Esophagus squamous epithelium (tissue), 5 donors: Measurements from ENCODE around the gene WDCP. TPM values are rescaled to one million over a fixed set of nuclear protein-coding genes. Genes with fewer than 3 reads are reported as not detected.

Source experiments
- DNase-seq: peaks from one replicate; lab custom pipeline; 2025; lab: John Stamatoyannopoulos, UW
- H3K27ac ChIP-seq, 4 donors: fragments of 200-600 bp; sonication (generic); one replicate each; pipeline ENCODE4 v1.5.1; 2016 to 2019; ENCODE audit warnings: mild to moderate bottlenecking in 1 of 4
- H3K27me3 ChIP-seq, 4 donors: fragments of 200-600 bp; sonication (generic); 1 replicate in 3 of 4; 2 replicates in 1 of 4; pipeline versions ENCODE4 v1.5.1 to v1.6.0; 2017 to 2021; ENCODE audit warnings: antibody characterized with exemption in 1 of 4
- H3K36me3 ChIP-seq, 3 donors: fragments of 200-600 bp; sonication (generic); one replicate each; pipeline ENCODE4 v1.5.1; 2016 to 2019
- H3K4me1 ChIP-seq, 3 donors: fragments of 200-600 bp; sonication (generic); one replicate each; pipeline ENCODE4 v1.5.1; 2017 to 2019
- H3K4me3 ChIP-seq, 4 donors: fragments of 200-600 bp; sonication (generic); 1 replicate in 3 of 4; 2 replicates in 1 of 4; pipeline ENCODE4 v1.5.1; 2016 to 2019; ENCODE audit warnings: mild to moderate bottlenecking in 2 of 4, moderate library complexity in 1 of 4
- H3K9me3 ChIP-seq, 3 donors: fragments of 200-600 bp; sonication (generic); one replicate each; pipeline ENCODE4 v1.5.1; 2016 to 2019
- POLR2A ChIP-seq, 4 donors: fragments of 450-650 bp; IDR thresholded peaks; one replicate each; pipeline ENCODE4 v1.6.1; 2017; ENCODE audit warnings: antibody characterized with exemption in 4 of 4, mild to moderate bottlenecking in 4 of 4, moderate library complexity in 3 of 4
- WGBS, 2 donors: methylation state at CpG; one replicate each; pipeline ENCODE4 v1.1.5; 2018; 5-methylcytosine and 5-hydroxymethylcytosine counted together
- intact Hi-C: fragments of 100-400 bp; cut with DNase I; formaldehyde crosslinking; loops from one replicate; pipeline ENCODE4 v1.15.0; 2022
- total RNA-seq, 4 donors: library from RNA; depleted of rRNA; stranded (reverse); fragments of >200 nt; gene quantifications; one replicate each; pipeline ENCODE4 v1.1.0, GENCODE V29; 2016
- TF ChIP-seq, protein P1 (sequence below), 6 experiments: fragments of 450-650 bp in 4 of 6; fragments of 200-600 bp in 2 of 6; sonication (generic) in 2 of 6; IDR thresholded peaks; one replicate each; pipeline ENCODE4 v1.5.1; 2016 to 2019; ENCODE audit warnings: antibody characterized with exemption in 6 of 6, mild to moderate bottlenecking in 4 of 6, moderate library complexity in 4 of 6
- donor health status: DM: yes; HTN: yes; CAD: no.

Gene WDCP
- total RNA-seq, 4 donors from 2014 or later: 2.8 to 4.9 (median 4.0) TPM

DNA sequence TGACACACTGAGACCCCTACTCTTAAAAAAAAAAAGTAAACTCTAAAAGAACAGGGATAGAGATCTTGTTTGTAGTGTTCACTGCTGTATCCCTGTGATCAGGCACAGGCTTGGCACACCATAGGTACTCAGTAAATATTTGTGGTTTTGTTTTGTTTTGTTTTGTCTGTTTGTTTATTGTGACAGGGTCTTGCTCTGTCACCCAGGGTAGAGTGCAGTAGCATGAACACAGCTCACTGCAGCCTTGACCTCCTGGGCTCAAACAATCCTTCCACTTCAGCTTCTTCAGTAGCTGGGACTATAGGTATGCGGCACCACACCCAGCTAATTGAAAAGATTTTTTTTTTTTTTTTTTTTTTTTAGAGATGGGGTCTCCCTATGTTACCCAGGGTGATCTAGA, 5.8 kb upstream of the WDCP start:
- 89 to 100% methylated on average over 1 of the region's 1 CpG for WGBS, 2 donors
- Histone ChIP-seq H3K36me3 (no peaks in the 10 kb centered on the region), H3K9me3 (no peaks in the 10 kb centered on the region), H3K4me1 (peaks cover 0 to 25% (median 9%) of the 10 kb centered on the region in 3 donors), H3K27me3 (no peaks in the 10 kb centered on the region), H3K4me3 (no peak overlapping the region), H3K27ac (no peak overlapping the region)
- TF ChIP-seq, protein P1, sequence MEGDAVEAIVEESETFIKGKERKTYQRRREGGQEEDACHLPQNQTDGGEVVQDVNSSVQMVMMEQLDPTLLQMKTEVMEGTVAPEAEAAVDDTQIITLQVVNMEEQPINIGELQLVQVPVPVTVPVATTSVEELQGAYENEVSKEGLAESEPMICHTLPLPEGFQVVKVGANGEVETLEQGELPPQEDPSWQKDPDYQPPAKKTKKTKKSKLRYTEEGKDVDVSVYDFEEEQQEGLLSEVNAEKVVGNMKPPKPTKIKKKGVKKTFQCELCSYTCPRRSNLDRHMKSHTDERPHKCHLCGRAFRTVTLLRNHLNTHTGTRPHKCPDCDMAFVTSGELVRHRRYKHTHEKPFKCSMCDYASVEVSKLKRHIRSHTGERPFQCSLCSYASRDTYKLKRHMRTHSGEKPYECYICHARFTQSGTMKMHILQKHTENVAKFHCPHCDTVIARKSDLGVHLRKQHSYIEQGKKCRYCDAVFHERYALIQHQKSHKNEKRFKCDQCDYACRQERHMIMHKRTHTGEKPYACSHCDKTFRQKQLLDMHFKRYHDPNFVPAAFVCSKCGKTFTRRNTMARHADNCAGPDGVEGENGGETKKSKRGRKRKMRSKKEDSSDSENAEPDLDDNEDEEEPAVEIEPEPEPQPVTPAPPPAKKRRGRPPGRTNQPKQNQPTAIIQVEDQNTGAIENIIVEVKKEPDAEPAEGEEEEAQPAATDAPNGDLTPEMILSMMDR (IDR thresholded peaks at IDR 0.05): no peak
- TF ChIP-seq POLR2A (IDR thresholded peaks at IDR 0.05): no peak
- no peak for DNase-seq
- intact Hi-C loops: no loop called here

DNA sequence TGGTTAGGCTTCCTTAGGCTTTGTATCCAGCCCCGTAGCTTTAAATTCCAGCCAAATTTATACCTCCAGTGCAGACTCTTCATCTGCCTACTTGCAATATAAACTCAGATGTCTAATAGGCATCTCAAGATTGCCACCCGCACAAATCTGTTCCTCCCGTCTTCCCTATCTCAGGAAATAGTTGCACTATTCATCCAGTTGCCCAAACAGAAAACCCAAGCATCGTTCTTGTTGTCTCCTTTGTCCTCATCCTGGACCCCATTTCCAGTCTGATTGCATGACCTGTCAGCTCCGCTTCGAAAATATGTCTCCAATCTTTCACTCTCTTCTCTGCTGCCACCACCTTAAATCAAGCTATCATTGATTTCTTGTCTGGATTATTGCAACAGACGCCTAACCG, 4.6 kb upstream of the WDCP start:
- DNase-seq: no peak
- H3K36me3 ChIP-seq: no peaks in the 10 kb centered on the region
- H3K27ac ChIP-seq: no peak overlapping the region
- H3K4me1 ChIP-seq: peaks cover under 1 to 32% (median 11%) of the 10 kb centered on the region in 3 donors
- no peak overlapping the region for H3K4me3 ChIP-seq
- H3K9me3 ChIP-seq: no peaks in the 10 kb centered on the region
- H3K27me3 ChIP-seq: no peaks in the 10 kb centered on the region
- TF ChIP-seq POLR2A (IDR thresholded peaks at IDR 0.05): no peak
- TF ChIP-seq, protein P1 (IDR thresholded peaks at IDR 0.05): no peak
- 74 to 83% methylated on average over 8 of the region's 8 CpGs for WGBS, 2 donors
- intact Hi-C loops: no loop called here

DNA sequence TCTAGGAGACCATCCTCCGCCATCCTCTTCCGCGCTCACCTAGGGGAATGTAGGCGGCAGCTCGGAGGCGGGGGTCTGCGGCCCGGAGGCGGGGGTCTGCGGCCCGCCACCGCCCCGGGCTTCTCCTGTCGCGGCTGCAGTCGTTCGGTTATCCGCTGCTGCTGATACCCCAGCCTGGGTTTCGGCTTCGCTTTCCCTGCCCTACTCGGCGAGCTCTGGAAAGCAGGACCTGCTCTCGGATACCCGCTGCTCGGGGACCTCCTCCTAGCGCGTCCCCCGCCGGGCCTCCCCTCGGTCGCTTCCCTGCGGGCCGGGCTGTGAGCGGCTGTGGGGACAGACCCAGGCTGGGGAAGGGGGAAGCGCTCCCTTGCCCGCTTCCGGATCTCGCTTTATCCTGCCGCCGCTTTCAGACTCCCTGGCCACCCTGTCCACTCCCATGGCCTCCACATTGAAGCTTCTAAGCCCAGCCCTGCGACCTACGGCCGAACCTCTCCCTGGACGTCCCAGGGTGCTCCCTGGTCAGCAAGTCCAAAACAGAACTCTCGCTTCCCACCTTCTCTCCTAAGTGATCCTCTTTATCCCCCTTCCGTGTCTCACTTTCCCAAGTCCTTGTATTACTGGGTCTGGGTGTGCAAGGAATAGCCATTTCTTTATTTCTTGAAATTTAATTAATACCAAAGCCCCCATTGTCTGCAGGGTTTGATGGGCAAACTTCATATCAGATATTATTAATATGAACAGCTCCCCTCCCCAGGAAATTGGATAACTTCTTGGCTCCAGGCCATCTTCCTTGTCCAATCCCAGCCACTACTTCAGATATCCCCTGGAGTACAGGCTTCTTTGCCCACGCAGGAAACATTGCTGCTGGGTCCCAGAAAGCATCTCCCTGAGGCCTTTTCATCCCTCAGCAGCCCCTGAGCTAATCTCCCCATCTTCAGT, 3.1 kb upstream of the WDCP start:
- Histone ChIP-seq H3K36me3 (no peaks in the 10 kb centered on the region), H3K27ac (peak overlapping the region; percentile 59 to 79 (median 68))
- TF ChIP-seq, protein P1 (IDR thresholded peaks at IDR 0.05): no peak
- TF ChIP-seq POLR2A (IDR thresholded peaks at IDR 0.05): no peak

DNA sequence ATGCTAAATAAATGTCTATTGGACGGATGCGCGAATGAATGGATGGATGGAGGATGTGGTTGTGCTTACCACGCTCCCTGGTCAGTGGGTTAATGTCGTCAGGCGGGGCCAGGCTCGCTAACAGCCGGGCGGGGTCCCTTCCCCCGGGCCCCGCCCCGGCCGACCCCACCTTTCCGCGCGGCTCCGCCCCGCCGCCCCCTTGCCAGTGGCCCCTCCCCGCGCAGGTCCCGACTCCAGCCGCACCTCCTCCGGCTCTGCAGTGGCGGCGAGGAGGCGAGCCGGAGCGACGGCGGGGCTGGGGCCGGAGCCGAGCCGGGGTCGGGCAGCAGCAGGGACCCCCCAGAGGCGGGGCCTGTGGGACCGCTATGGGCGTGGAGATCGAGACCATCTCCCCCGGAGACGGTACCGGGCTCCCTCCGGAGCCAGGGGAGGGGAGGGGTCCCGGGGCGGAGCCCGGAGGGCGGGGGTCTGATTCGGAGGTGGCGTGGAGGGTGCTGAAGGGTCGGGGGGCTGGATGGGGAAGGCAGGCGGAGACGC, 2.4 kb upstream of the WDCP start, which contains the start of gene FKBP1B:
TSS of gene FKBP1B (plus strand) at position 257 of the 537 bp plus-strand sequence. CDS start at position 366, 109 bp downstream.
- intact Hi-C loops: no loop called here
- Histone ChIP-seq H3K27ac (peak within 1 kb of the TSS; percentile 59 to 79 (median 68)), H3K27me3 (no peaks in the 10 kb centered on the region), H3K4me1 (peaks cover 8 to 52% (median 11%) of the 10 kb centered on the region in 3 donors), H3K36me3 (no peaks in the 10 kb centered on the region), H3K9me3 (no peaks in the 10 kb centered on the region), H3K4me3 (peak within 1 kb of the TSS; percentile 69 to 83 (median 75))
- 0% methylated on average over 10 to 16 of the region's 52 CpGs for WGBS, 2 donors
- TF ChIP-seq, protein P1 (IDR thresholded peaks at IDR 0.05): no peak
- peak in 1 of 4 donors; percentile 45 for TF ChIP-seq POLR2A (IDR thresholded peaks at IDR 0.05)
- DNase-seq: no peak

More for the DNA sequence above, 3.1 kb upstream of the WDCP start:
- Histone ChIP-seq H3K27me3 (no peaks in the 10 kb centered on the region), H3K9me3 (no peaks in the 10 kb centered on the region), H3K4me3 (peak overlapping the region; percentile 69 to 83 (median 75)), H3K4me1 (peaks cover 8 to 48% (median 11%) of the 10 kb centered on the region in 3 donors)
- DNase-seq: no peak
- 7 to 35% methylated on average over 9 to 24 of the region's 47 CpGs for WGBS, 2 donors
- intact Hi-C loops: no loop called here
